ENCODE results near the gene PIM3.

DNA sequence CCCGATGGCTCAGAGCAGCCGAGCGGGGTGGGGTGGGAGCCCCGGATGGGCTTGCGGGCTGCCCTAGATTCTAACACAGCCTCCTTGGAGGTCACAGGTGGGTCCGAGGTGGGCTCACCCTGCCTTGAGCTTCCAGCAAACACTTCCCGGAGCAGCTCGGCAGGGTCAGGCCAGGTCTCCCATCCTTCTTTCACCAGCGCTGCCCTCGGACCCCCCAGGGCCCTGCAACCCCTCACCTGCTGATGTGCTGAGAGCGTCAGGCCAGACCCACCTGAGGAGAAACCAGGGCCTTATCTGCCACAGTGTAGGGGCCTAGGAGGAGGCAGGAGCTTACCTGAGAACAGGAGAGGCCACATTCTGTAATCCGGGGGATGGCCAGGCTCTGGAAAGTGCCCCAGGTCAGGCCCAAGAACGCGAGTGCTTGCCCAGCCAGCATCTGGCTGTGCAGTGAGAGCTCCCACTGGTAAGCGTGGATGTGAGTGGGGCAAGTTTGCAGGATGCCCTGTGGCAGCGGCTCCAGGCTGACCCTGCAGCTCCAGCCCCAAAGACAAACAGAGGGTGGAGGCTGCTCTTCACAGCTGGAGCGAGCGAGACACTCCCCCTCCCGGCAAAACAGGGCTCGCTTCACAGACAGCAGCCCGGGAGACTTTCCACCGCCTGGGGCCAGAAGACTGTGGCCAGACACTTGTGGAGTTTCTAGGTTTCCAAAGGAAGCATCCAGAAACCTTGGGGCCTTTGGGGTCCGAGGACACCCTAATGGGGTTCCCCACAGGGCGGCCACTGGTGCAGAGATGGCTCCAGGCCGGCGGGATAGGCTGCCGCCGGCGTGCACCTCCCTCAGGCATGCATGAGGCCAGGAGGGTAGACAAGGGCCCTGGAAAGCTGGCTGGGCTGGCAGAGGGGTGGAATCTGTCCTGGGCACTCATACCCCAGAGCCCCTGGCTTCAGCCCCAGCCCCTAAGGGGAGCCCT is 51.9 kb downstream of the PIM3 start, which contains the start of gene IL17REL:
- TF ChIP-seq, protein P1, sequence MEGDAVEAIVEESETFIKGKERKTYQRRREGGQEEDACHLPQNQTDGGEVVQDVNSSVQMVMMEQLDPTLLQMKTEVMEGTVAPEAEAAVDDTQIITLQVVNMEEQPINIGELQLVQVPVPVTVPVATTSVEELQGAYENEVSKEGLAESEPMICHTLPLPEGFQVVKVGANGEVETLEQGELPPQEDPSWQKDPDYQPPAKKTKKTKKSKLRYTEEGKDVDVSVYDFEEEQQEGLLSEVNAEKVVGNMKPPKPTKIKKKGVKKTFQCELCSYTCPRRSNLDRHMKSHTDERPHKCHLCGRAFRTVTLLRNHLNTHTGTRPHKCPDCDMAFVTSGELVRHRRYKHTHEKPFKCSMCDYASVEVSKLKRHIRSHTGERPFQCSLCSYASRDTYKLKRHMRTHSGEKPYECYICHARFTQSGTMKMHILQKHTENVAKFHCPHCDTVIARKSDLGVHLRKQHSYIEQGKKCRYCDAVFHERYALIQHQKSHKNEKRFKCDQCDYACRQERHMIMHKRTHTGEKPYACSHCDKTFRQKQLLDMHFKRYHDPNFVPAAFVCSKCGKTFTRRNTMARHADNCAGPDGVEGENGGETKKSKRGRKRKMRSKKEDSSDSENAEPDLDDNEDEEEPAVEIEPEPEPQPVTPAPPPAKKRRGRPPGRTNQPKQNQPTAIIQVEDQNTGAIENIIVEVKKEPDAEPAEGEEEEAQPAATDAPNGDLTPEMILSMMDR (IDR thresholded peaks at IDR 0.05), result no peak
- TF ChIP-seq POLR2A (IDR thresholded peaks at IDR 0.05), result no peak
